Vagina (tissue), 2 donors: ENCODE results near the gene FKBP9. TPM values are rescaled to one million over a fixed set of nuclear protein-coding genes. Genes with fewer than 3 reads are reported as not detected.
A peak's percentile ranks its signal among the peaks of the same experiment; 100 is the strongest.

Source experiments
- DNase-seq, 2 donors: peaks; one replicate each; pipeline ENCODE4 v3.0.0-alpha.2; 2017; ENCODE audit errors: extremely low spot score in 2 of 2
- H3K27ac ChIP-seq: fragments of 200-600 bp; sonication (generic); one replicate; pipeline ENCODE4 v1.5.1; 2019
- H3K27me3 ChIP-seq: fragments of 200-600 bp; sonication (generic); one replicate; pipeline ENCODE4 v1.5.1; 2019
- H3K36me3 ChIP-seq, 2 donors: fragments of 200-600 bp; sonication (generic); one replicate each; pipeline ENCODE4 v1.5.1; 2017 to 2019
- H3K4me1 ChIP-seq: fragments of 200-600 bp; sonication (generic); one replicate; pipeline ENCODE4 v1.5.1; 2019
- H3K4me3 ChIP-seq, 2 donors: fragments of 200-600 bp; sonication (generic); 1 replicate in 1 of 2; 2 replicates in 1 of 2; pipeline ENCODE4 v1.5.1; 2016 to 2019
- H3K9me3 ChIP-seq: fragments of 200-600 bp; sonication (generic); one replicate; pipeline ENCODE4 v1.5.1; 2019
- POLR2A ChIP-seq, 2 donors: fragments of 450-650 bp; IDR thresholded peaks; one replicate each; pipeline ENCODE4 v1.6.1; 2017; ENCODE audit warnings: antibody characterized with exemption in 2 of 2, mild to moderate bottlenecking in 2 of 2, moderate library complexity in 2 of 2
- POLR2AphosphoS5 ChIP-seq, 2 donors: sonication (generic); formaldehyde crosslinking; IDR thresholded peaks; one replicate each; pipeline ENCODE4 v1.9.0; 2017; ENCODE audit warnings: antibody characterized with exemption in 2 of 2, mild to moderate bottlenecking in 2 of 2, low read depth in 1 of 2; ENCODE audit not compliant: insufficient read depth in 1 of 2
- intact Hi-C: fragments of 100-400 bp; cut with DNase I; formaldehyde crosslinking; loops from one replicate; pipeline ENCODE4 v1.15.1; 2023
- total RNA-seq: library from RNA; depleted of rRNA; stranded (reverse); fragments of >200 nt; gene quantifications from one replicate; pipeline ENCODE4 v1.2.3, GENCODE V29; 2016
- TF ChIP-seq, protein P1 (sequence below), 3 experiments: fragments of 450-650 bp in 2 of 3; fragments of 200-600 bp in 1 of 3; sonication (generic) in 1 of 3; IDR thresholded peaks; one replicate each; pipeline ENCODE4 v1.5.1; 2017 to 2019; ENCODE audit warnings: antibody characterized with exemption in 3 of 3, mild to moderate bottlenecking in 2 of 3, moderate library complexity in 2 of 3

FKBP9 gene
- total RNA-seq, 1 donor from 2014 or later: 113 TPM

DNA sequence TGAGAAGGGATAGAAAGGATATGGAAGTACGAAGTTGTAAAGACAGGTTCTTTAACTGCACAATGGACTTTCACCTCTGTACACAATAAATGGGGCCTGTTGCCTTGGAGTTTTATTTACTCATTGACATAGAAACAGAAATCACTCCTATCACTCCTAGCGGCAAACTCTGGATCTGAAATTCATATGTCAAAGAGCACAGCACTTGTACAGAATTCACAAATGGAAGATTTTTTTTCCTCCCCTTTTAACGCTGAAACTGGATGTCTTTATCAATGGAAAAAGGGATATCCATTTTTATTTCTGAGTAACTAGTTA, 87.1 kb downstream of the FKBP9 start:
- H3K36me3 ChIP-seq: no peaks in the 10 kb centered on the region
- H3K4me1 ChIP-seq: peaks cover 40% of the 10 kb centered on the region
- no peak overlapping the region for H3K27ac ChIP-seq
- TF ChIP-seq, protein P1, sequence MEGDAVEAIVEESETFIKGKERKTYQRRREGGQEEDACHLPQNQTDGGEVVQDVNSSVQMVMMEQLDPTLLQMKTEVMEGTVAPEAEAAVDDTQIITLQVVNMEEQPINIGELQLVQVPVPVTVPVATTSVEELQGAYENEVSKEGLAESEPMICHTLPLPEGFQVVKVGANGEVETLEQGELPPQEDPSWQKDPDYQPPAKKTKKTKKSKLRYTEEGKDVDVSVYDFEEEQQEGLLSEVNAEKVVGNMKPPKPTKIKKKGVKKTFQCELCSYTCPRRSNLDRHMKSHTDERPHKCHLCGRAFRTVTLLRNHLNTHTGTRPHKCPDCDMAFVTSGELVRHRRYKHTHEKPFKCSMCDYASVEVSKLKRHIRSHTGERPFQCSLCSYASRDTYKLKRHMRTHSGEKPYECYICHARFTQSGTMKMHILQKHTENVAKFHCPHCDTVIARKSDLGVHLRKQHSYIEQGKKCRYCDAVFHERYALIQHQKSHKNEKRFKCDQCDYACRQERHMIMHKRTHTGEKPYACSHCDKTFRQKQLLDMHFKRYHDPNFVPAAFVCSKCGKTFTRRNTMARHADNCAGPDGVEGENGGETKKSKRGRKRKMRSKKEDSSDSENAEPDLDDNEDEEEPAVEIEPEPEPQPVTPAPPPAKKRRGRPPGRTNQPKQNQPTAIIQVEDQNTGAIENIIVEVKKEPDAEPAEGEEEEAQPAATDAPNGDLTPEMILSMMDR (IDR thresholded peaks at IDR 0.05): no peak
- TF ChIP-seq POLR2A (IDR thresholded peaks at IDR 0.05): no peak
- no peaks in the 10 kb centered on the region for H3K27me3 ChIP-seq
- no peak for DNase-seq
- H3K9me3 ChIP-seq: no peaks in the 10 kb centered on the region
- intact Hi-C loops: loop anchor here (5.0 kb wide), 1 partner anchor 722 kb away; no protein-coding TSS in a partner anchor
- no peak overlapping the region for H3K4me3 ChIP-seq

DNA sequence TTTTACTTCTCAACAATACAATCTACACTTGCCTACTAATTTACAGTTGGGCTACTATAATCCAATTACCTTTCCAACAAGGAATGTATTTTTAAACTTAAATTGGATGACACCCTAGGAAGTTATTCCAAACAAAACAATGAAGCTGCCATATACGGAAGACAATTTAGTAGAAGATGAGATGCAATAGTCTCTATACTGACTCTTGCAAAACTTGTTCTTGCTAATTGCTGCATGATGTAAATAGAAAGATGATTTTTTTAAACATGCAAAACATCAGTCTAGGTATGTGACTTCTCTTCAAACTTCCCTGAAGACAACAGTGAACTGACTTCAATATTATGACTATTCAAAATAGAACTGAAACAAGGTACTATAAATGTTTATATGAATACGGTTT, 87.7 kb downstream of the FKBP9 start:
- intact Hi-C loops: loop anchor here (5.0 kb wide), 1 partner anchor 723 kb away; no protein-coding TSS in a partner anchor
- Histone ChIP-seq H3K27ac (no peak overlapping the region), H3K36me3 (no peaks in the 10 kb centered on the region), H3K4me1 (peaks cover 44% of the 10 kb centered on the region), H3K27me3 (no peaks in the 10 kb centered on the region), H3K4me3 (no peak overlapping the region), H3K9me3 (no peaks in the 10 kb centered on the region)
- TF ChIP-seq, protein P1 (IDR thresholded peaks at IDR 0.05): no peak
- TF ChIP-seq POLR2AphosphoS5 (IDR thresholded peaks at IDR 0.05; ENCODE audit: insufficient read depth in 1 of 2, low read depth in 1 of 2): peak in 1 of 2 donors; percentile 25
- DNase-seq: no peak

DNA sequence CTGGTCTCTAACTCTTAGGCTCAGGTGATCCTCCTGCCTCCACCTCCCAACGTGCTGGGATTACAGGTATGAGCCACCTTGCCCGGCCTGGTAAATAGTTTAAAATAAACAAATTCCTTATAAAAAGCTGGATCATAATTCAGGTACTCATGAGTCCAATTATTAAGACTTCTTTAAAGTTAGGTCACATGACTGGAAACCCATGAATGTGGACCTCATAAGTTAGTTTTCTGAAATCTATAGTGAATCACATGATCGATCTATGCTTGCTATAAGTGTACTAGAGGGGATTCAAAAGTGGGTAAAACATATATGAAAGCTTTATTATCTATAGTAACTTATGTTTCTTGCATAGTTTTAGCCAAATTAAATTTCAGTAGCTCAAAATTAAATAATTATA, 91.0 kb downstream of the FKBP9 start:
- H3K9me3 ChIP-seq: no peaks in the 10 kb centered on the region
- H3K4me3 ChIP-seq: no peak overlapping the region
- H3K36me3 ChIP-seq: no peaks in the 10 kb centered on the region
- TF ChIP-seq POLR2A (IDR thresholded peaks at IDR 0.05) (no peak), POLR2AphosphoS5 (IDR thresholded peaks at IDR 0.05; ENCODE audit: insufficient read depth in 1 of 2, low read depth in 1 of 2) (no peak)
- TF ChIP-seq, protein P1 (IDR thresholded peaks at IDR 0.05): no peak
- intact Hi-C loops: no loop called here
- no peak for DNase-seq
- no peaks in the 10 kb centered on the region for H3K27me3 ChIP-seq
- peaks cover 45% of the 10 kb centered on the region for H3K4me1 ChIP-seq
- no peak overlapping the region for H3K27ac ChIP-seq

DNA sequence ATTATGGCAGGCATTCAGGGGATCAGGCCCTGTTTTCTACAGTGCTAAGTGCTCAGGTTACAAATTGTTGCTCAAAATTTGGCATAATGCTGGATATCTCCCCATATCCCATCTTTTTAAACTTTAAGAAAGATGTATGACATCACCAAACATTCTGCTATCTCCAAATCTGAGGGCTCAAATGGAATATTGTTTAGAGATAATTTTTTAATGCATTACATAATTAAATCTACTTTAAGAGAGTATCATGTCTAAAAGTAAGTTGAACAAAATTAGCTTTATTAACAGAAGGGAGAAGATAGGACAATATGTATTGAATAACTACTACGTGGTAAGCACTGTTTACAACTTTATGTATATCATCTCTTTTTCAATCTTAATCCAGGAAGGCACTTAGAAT, 91.5 kb downstream of the FKBP9 start:
- Histone ChIP-seq H3K36me3 (no peaks in the 10 kb centered on the region), H3K27ac (no peak overlapping the region), H3K9me3 (no peaks in the 10 kb centered on the region), H3K4me3 (no peak overlapping the region), H3K4me1 (peaks cover 41% of the 10 kb centered on the region), H3K27me3 (no peaks in the 10 kb centered on the region)
- TF ChIP-seq, protein P1 (IDR thresholded peaks at IDR 0.05): no peak
- no peak for TF ChIP-seq POLR2AphosphoS5 (IDR thresholded peaks at IDR 0.05; ENCODE audit: insufficient read depth in 1 of 2, low read depth in 1 of 2)
- TF ChIP-seq POLR2A (IDR thresholded peaks at IDR 0.05): no peak
- intact Hi-C loops: no loop called here
- DNase-seq: no peak

DNA sequence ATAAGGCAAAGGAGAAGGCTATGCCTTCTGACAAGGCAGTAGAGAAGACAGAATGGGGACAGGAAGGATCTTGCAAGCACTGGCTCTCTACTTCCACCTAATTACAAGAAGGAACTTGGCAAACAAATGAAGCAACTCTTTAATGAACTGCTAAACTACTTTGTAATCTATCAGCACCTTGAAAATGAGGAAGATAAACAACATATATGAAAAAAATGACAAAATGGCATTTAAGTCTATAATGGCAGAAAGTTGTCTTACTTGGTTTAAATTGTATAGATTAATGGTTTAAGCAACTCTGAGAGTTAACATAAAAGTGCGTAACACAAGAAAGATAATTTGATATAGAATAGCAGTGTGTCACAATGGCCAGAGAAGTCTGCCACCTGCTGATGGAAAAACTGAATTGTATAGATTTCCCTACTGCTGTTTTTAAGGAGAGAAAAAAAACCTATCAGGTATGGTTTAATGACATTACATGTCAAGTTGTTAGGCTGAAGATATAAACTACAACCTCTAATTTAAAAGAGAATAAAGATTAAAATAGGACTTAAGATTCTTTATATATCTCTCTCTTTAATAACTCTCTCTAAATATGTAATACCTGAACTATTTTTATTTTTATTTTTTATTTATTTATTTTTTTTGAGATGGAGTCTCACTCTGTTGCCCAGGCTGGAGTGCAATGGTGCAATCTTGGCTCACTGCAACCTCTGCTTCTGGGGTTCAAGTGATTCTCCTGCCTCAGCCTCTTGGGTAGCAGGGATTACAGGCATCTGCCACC, 93.5 kb downstream of the FKBP9 start:
- Histone ChIP-seq H3K27ac (peak overlapping the region; percentile 21), H3K9me3 (no peaks in the 10 kb centered on the region), H3K4me1 (peaks cover 38% of the 10 kb centered on the region), H3K27me3 (no peaks in the 10 kb centered on the region), H3K4me3 (no peak overlapping the region), H3K36me3 (no peaks in the 10 kb centered on the region)
- intact Hi-C loops: no loop called here
- DNase-seq: no peak
- TF ChIP-seq POLR2AphosphoS5 (IDR thresholded peaks at IDR 0.05; ENCODE audit: insufficient read depth in 1 of 2, low read depth in 1 of 2) (peak in 1 of 2 donors; percentile 67), POLR2A (IDR thresholded peaks at IDR 0.05) (no peak)
- TF ChIP-seq, protein P1 (IDR thresholded peaks at IDR 0.05): peak in 2 of 3 experiments; percentile 58 to 62
